Stimulated activated CD4-positive, alpha-beta T cell treated with anti-CD3 and anti-CD28 coated beads, Interleukin-4, amount 100 ng/mL, for 24 hours (primary cell): Measurements from ENCODE around the gene PI4KA.

Source experiments
- DNase-seq: peaks from one replicate; pipeline ENCODE4 v3.0.0-alpha.2; 2020

PI4KA gene

DNA sequence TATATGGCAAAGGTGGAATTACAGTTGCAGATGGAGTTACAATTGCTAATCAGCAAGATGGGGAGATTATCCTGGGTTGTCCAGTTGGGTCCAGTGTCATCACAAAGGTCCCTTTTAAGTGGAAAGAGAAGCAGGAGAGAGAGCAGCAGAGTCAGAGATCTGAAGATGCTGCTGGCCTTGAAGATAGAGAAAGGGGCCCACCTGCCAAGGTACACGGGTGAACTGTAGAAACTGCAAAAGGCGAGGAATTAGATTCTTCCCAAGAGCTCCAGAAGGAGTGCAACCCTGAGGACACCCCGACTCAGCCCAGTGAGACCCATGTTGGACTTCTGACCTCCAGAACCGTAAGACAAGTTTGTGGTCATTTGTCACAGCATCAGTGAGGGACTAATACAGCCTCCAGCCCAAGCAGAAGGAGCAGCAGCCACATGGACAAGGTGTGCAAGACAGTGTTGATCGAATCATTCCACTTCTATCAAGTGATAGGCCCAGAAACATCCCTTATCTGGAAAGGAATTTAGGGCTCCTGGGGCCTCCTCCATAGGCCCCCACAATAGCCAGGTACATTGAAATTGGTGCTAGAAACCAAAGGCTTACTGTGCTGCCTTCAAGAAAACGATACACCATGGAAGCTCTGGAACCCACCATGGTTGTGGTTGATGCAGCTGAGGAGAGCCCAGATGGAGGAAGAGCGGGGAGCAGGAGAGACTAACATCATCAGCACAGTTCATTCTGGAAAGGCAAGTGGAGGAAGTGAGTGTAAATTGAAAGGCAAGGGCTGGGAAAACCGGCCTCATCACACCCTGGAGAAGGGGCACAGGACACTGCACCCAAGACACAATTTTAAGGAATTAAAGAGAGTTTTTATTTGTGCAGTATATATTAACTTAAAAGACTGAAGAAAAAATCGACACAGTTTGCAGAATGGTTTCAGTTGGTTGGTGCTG lies 23.5 kb upstream of the PI4KA start:
- DNase-seq = no peak

DNA sequence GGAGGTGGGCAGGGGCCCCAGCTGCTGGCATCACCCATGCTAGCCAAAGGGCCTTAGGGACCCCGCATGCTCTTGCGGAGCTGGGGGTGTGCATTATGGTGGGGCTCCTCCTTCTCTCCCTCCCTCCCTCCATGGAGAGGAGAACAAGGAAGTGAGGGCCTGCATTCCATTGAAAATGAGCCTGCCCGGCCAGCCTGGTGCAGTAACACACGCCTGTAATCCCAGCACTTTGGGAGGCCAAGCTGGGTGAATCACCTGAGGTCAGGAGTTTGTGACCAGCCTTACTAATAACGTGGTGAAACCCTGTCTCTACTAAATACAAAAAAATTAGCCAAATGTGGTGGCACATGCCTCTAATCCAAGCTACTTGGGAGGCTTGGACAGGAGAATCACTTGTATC lies 22.6 kb upstream of the PI4KA start:
- DNase-seq = no peak

DNA sequence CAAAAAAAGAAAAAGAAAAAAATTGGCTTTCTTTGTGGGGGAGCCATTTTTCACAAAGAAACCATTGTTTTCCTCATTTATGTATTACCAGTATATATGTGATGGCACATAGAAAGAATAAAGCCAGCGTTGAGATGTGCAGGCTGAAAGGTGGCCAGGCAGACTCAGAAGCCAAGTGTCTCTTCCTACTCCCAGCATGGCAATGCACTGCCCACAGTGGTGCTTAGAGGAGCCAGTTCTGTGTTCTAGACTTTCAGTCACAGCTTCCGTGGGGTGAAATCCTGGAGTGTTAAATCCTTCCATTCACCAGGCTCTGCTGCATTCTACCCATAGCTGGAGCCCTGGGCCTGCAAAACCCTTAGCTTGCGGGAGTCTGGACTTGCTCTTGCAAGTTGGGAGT lies 19.1 kb upstream of the PI4KA start:
- no peak for DNase-seq

DNA sequence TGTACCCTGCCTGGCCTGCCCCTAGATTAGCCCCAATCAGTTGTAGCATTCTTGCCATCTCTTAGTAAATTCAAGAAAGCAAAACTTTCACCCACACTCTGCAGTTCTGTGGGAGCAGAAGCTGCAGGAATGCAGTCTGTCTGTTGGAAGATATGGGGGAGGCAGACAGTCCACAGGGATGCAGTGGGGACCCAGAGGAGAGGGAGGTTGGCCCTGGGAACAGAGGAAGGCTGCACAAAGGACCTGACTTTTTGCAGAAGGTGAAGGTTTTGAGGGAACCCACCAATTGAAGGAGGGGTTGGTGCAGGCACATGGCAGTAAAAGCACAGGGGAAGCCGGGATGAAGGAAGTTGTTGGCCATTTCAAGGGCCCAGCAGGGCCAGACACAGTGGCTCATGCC lies 16.7 kb upstream of the PI4KA start:
- no peak for DNase-seq

DNA sequence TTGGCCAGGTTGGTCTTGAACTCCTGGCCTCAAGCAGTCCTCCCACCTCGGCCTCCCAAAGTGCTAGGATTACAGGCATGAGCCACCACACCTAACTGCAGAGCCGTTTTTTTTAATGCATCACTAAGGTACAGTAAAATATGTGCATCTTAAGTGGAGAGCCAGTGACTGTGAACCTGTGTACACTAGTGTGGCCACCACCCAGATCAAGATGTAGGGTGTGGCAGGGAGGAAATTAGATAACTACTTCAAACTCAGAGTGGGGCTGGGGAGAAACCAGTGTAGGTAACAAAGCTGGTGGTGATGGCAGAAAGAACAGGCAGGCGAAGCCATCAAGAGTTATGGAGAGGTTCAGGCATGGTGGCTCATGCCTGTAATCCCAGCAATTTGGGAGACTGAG lies 14.6 kb upstream of the PI4KA start:
- no peak for DNase-seq

DNA sequence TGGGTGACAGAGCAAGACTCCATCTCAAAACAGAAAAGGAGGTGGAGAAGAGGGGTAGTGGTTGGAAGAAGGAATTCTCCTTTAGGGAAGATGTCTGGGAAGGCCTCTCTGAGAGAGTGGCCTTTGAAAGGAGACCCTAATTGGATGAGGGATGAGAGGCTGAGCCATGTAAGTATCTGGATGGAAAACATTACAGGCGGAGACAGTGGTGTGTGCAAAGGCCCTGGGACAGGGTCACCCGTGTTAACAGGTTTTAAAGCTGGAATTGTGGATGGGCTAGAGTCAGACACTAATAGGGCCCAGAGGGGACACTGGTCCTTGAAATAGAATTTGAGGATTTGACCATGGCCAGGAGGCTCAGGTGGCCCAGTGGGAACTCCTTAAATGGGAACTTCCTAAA lies 10.6 kb upstream of the PI4KA start:
- no peak for DNase-seq

DNA sequence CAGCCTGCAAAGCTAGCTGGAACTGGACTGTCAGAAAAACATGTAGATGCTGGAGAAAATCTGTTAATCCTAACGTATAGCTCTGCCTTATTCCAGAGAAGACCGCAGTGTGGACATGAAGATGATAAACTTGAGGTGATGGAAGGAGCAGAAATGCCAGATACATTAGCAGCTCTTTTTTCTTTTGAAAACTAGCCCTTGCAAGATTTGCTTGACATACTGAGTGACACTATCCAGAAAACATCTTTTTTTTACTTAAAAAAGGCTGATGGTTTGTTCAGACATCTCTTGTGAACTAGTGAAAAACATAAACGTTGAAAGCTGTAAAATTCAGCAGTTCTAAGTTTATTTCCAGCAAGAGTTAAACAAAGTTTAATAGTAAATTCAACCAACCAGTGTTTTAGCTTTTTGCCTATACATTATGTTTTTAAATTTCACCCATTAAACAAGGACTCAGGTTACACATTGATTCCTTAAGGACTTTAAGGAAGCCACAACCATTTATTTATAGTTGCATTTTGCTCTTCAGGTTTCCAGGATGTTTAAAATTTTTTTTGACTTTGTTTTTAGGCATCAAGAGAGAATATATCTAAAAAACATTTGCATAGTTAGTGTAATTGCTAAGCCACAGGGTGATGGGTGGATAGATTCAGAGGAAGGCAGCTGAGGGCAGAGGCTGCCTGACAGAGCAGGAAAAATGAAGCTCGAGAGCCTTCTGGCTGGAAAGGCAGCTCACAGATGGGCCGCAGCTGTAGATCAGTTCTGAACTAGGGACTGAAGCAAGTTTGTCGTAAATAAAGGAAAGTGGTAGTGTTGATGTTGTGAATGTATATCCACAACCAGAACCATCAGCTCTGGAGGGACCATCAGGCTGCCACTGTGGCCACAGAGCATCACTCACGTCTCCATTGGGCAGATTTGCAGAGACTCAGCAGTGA lies 9.7 kb upstream of the PI4KA start:
- no peak for DNase-seq

DNA sequence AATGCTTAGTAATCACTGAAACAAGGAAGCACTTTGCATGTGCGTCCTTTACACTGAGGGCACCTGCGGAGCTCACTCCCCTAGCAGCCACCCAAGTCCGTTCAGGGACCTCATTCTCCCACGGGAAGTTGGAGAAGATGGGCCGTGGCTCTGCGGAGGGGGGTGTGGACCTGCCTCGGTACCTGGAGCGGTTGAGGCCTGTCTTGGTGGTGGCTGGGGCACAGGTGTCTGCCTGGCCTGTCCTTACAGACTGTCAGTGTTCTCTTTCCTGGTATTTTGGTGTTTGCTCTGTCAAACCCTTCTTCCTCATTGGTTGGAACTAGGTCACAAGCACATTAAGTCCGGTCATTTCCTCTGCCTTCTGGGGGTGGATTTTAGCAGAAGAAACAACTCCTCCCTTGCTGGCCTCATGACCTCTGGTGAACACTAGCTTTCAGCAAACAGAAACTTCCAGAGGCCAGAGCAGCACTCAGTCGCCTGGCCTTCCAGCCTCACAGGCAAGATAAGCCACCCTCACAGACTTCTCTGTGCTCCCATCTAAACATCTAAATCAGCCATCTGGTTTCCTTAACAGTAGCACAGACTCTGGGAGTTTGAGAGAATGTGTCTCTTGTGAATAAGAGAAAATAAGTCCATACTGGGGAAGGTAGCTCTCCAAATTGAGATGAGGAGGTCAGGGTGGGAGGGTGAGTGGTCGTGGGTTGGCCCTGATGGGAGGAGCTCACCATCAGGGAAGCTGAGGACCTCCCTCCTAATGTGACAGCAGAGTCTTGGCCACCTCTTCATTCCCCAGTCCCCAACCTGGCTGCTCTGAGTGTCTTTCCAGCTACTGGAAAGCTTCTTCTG lies 8.8 kb upstream of the PI4KA start:
- DNase-seq = no peak

DNA sequence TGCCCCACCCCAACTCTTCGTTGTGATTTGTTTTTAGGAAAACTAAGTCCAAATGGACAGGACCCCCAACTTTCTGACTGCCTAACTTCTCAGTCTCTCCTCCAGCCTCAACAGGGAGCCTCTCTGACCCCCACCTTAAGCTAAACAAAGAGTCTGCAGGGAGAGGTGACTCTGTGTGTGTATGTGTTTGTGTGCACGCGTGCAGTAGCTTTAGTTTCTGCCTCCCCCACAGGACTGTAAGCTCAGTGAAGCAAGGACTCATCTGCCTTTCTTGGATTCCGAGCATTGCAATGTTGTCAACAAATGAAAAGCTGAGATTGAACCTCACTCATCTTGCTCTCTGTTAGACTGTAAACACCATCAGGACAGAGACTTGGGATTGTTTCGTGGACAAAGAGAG lies 8.1 kb upstream of the PI4KA start:
- DNase-seq = no peak

DNA sequence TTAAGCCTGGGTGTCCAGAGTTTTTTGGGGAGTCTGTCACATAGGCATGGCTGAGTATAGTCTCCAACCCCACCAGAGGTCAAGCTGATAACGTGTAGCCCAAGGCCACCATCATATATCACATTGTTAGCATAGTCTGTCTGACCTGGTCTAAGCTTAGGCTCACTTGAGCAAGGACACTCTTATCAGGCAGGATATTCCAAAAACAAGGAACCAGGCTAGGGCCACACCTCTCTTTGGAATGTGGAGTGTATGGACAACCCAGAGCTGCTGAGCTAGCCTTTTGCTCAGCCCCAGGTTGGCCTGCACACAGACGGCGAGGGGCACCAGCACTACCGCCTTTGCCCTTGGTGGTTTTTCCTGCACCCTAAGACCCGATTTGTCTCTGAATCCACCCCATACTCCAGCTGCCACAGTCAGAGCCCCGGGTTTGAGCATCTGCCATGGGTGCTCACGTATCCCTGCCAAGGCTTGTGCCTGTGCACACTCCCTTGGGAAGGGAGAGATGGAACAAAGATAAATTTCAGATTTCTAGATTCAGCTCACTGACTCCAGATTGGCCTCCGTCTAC lies 7.3 kb upstream of the PI4KA start:
- no peak for DNase-seq

DNA sequence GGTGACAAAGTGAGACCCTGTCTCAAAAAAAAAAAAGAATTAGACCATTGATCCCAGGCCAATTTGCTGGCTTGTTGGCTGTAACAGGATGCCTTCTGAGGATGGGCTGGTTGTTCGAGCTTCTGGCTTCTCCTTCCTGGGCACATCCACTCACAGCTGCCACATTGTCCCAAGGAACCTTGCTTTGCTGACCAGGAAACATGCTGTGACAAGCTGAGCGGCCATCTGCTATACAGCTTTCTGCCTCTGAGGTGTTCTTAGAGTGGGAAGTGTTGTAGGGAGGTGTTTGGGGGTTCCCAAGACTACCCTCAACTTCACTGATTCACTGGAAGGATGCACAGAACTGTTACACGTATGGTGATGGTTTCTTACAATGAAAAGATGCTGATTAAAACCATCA lies 6.7 kb upstream of the PI4KA start:
- DNase-seq = no peak

DNA sequence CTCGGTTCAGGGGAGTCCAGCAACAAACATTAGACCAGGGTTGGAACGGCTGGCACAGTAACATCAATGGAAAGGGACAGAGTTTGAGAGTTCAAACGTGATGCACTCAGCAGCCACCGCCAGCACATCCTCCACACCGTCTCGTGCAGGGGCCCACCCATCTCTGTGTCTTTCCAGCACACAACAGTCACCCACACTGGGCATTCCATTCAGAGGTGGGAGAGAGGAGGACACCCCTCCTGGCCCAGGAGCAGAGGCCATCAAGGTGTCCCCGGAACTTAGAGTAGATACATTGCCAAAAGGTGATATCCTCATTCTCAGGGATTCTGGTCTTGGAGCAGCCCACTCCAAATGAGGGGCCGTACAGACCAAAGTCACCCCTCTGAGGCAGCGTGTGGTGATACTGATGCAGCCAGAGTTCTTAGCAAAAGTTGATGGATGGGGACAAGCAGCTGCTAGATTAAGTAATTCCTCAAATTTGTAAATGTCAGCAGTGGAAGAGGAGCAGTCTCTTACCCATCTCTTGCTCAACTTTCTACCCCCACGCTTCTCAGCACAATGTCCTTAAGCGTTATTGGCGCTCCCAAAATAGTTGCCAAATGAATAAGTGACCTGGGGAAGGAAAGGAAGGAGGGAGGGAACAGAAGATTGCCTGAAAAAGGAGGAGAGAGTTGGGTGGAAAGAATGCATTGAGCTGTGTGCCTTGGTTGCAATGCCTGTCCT lies 5.7 kb upstream of the PI4KA start:
- no peak for DNase-seq

DNA sequence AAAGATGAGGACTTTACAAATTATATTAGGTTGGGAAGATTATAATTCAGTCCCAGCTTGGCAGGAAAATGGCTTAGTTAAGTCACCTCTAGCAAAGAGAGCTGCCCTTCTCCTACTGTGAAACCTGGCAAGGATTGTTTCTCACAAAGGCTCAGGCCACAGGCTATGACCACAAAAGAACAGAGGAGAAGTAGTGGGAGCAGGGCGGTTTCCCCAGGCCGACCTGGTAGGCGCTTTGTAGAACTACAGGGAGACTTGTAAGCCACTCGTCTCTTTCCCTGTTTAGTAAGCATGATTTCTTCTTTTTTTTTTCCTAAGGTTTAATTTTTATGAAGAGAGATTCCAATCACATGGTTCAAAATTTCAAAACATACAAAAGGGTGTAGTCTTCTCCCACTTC lies 4.8 kb upstream of the PI4KA start:
- no peak for DNase-seq

DNA sequence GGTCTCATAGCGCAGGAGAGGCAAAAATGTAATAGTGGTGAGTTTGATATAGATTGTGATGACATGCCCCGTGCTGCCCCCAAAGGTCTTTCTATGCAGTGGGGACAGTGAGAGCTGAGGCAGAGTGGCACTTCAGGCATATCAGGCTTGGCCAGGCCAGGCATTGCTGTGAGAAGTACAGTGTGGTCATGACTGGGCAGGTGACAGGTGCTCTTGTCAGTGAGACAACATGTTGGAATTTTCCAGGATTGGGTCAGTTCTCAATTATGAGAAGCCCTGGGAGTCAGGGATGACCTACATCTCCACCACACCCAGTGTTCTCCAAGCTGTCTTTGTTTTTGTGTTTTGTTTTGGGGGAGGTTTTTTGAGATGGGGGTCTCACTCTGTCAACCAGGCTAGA lies 3.9 kb upstream of the PI4KA start:
- no peak for DNase-seq

DNA sequence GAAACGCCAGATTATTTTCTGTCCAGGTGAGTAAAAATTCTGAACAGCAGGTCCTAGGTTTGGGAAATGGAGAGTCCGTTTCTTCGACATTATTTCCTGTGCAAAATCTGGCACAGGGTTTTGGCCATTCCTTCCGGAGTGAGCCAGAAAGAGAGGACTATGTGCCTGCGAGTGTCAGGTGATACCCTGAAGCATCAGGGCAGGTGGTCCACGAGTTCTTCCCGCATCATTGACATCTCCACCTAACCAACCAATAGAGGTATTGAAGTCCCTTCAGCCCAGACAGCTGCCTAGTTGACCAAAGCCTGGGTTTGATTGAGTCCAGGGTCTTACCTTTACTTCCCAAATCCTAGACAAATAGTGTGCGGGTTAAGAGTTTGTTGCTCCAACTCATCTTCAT lies 1.0 kb upstream of the PI4KA start:
- no peak for DNase-seq

DNA sequence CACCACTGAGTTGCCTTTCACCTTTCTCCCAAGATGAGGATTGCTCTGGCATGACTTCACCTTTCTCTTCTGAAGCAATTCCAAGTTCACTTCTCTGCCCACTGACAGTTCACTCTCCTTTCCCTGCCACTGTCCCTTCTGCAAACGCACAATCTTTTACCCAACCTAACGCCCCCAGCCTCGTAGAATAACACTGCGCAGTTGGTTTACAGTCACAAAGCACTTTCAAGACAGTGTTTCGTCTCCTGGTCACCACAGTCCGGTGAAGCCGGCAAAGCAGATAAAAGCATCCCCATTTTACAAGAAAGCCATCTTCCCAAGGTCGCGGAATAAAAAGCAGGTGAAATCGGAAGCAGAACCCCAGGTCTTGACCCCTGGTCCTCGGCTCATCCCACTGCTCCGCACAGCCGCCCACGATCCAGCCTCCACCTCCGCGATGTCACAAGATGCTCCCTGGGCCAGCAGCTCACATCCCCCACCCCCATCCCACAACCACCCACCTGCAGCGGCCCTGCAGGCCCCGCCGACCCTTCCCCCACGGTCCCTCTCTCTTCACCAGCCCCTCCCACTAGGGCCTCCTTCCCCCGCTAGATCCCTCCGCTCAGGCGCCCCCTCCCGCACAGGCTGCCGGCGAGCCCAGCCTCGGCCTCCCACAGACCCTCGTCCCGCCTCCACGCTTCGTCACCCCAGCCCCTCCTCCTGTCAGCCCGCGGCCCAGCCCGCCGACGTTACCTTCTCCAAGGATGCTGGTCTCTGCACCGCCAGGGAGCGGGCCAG lies 585 bp downstream of the PI4KA start:
- DNase-seq = peak; percentile 83

DNA sequence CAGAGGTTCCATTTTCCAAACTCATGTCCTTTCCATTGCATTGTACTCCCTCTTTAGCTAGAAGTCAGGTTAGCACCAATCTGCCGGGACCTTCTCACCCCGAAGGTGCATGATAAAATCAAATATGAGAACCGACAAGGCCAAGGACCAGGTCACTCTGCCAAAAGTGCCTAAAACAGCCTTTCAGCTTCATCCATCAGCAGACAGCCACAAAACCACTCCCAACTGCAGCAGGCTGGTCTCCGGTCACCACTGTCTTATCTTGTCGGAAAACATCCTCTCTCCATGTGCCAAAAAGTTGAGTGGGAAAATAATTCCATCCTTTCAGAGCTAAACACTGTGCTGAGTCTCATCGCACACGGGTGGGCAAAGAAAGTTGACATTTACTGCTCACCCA lies 1.4 kb downstream of the PI4KA start:
- DNase-seq = no peak

DNA sequence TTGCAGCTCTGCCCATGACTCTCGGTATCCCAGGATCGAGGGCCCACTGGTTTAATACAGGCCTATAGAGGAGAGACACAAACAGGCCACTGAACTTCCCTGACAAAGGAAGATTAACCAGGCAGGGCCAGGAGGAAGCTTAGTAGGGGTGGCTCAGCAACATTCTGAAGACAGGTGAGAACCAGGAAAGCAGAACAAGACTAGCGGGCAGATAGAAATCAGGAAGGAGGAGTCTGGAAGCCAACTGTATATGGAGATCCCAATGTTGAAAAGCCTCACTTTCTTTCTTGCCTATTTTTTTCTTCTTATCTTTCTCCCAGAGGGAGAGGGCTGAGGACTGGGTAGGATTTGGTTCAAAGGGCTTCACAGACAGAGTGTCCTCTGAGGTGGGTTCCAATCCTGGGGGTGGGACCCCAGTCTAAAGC lies 5.4 kb downstream of the PI4KA start:
- DNase-seq = no peak

DNA sequence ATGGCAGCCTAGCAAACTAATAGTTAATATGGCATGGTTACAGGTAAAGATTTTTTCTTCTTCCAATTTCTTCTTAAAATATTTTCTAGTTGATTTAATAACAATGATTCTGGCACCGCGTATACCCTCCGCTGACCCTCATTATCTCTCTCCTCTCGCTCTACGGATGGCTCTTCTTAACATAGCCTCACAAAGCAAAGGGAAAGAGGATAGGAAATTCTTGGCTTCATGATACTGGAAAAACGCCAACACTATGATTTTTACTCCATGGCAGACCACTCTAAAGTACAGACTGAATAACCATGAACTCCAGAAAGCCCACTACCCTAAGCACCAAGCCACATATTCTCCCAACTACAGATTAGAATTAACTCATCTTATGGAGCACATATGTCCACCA lies 6.1 kb downstream of the PI4KA start:
- DNase-seq = no peak

DNA sequence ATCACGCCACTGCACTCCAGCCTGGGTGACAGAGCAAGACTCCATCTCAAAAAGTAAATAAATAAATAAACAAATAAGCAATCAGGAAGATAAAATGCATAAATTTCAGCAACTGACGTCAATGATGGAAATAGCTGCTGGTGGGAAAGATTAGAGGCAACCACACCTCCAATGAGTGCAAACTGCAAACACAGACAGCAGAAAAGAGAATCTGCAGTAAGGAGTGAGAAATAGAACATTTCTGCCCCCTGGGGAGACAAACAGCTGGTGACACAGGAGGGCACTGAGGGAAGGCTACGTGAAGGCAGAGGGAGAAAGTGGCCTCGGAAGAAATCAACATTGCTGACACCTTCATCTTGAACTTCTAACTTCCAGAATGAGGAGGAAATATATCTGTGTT lies 6.5 kb downstream of the PI4KA start:
- no peak for DNase-seq

DNA sequence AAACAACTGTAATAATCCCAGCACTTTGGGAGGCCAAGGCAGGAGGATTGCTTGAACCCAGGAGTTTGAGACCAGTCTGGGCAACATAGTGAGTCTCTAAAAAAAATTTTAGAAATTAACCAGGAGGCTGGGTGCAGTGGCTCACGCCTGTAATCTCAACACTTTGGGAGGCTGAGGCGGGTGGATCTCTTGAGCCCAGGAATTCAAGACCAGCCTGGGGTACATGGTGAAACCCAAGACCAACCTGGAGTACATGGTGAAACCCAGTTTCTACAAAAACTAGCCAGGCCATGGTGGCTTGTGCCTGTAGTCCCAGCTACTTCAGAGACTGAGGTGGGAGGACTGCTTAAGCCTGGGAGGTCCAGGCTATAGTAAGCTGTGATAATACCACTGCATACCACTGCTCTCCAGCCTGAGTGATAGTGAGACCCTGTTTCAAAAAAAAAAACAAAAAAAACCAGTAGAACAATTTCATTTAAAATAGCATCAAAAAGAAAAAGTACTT lies 11.2 kb downstream of the PI4KA start:
- no peak for DNase-seq
